ENCODE data around the gene MAGEE2. TPM values are rescaled to one million over a fixed set of nuclear protein-coding genes. Genes with fewer than 3 reads are reported as not detected.

The MAGEE2 gene
- total RNA-seq (2021; fragmentation: NEBNext Ultra II Directional; extraction: Animal tissue kit (Norgen Biotek cat#: 25700)): not detected in 2 replicates
- not detected in 2 replicates for polyA plus RNA-seq (2011; rRNA removed)
- polyA plus RNA-seq (2011; cell fraction: cytosol; rRNA removed): not detected
- not detected for polyA plus RNA-seq (2011; cell fraction: nucleus; rRNA removed)
- 0.08 TPM in 1 of 4 replicates, not detected in the others for polyA plus RNA-seq (2012, experiment 1 of 2)
- not detected for polyA plus RNA-seq (2012, experiment 2 of 2)
- not detected for polyA plus RNA-seq (2013, experiment 1 of 2)
- polyA plus RNA-seq (2013, experiment 2 of 2): not detected
- not detected in 2 replicates for polyA minus RNA-seq (2011; rRNA and poly(A)+ RNA removed)
- not detected for polyA minus RNA-seq (2011; cell fraction: cytosol; rRNA and poly(A)+ RNA removed)
- not detected for polyA minus RNA-seq (2011; cell fraction: nucleus; rRNA and poly(A)+ RNA removed)
- long read RNA-seq, experiment 1: 0 reads
- long read RNA-seq, experiment 2: 0 reads

GRCh38 chrX:75784680-75785491 lies at the start of gene MAGEE2:
MAGEE2 (minus strand) TSS chrX:75785254; CDS start chrX:75785051, 203 bp downstream.
- Histone ChIP-seq H3K9me3 (ENCODE audit: insufficient read depth in 2 of 2, low read depth in 1 of 2, low read length in 1 of 2) (no peaks in the 10 kb centered on the region), H3K4me3 (ENCODE audit: extremely low read depth in 1 of 4, insufficient read depth in 2 of 4, low read depth in 3 of 4, low read length in 4 of 4) (no peak within 1 kb of the TSS), H3K27me3 (replicated peaks in 1 of 4; ENCODE audit: control insufficient read depth in 3 of 4, extremely low read depth in 1 of 4, insufficient read depth in 3 of 4, low read length in 3 of 4) (no peaks in the 10 kb centered on the region), H3K4ac (replicated peaks; ENCODE audit: insufficient read length, low read depth, low read length) (no peak within 1 kb of the TSS), H4K20me1 (replicated peaks in 1 of 2; ENCODE audit: control insufficient read depth in 1 of 2, insufficient read depth in 2 of 2, low read length in 2 of 2) (no peaks in the 10 kb centered on the region), H3K4me2 (ENCODE audit: insufficient read depth in 1 of 2, low read depth in 2 of 2, low read length in 2 of 2) (no peak within 1 kb of the TSS), H2AFZ (ENCODE audit: low read length) (no peak within 1 kb of the TSS), H3K18ac (ENCODE audit: extremely low read depth, low read length) (no peak within 1 kb of the TSS), H3K14ac (ENCODE audit: insufficient read length) (no peak within 1 kb of the TSS), H3K4me1 (replicated peaks in 1 of 4; ENCODE audit: control insufficient read depth in 3 of 4, insufficient read depth in 4 of 4, low read length in 3 of 4) (no peaks in the 10 kb centered on the region), H2BK12ac (ENCODE audit: low read depth, low read length) (no peak within 1 kb of the TSS), H2BK120ac (replicated peaks; ENCODE audit: low read depth, low read length) (no peak within 1 kb of the TSS), H2BK20ac (ENCODE audit: low read length) (no peak within 1 kb of the TSS), H3K9ac (replicated peaks in 1 of 4; ENCODE audit: extremely low read depth in 1 of 4, low read depth in 3 of 4, low read length in 3 of 4) (no peak within 1 kb of the TSS), H4K91ac (replicated peaks; ENCODE audit: insufficient read length, low read length) (no peak within 1 kb of the TSS), H2BK5ac (ENCODE audit: low read depth, low read length) (no peak within 1 kb of the TSS), H2BK15ac (ENCODE audit: low read length) (no peak within 1 kb of the TSS), H3K56ac (replicated peaks; ENCODE audit: insufficient read length, low read depth, low read length) (no peak within 1 kb of the TSS), H4K8ac (ENCODE audit: extremely low read depth, insufficient read depth, low read length) (no peak within 1 kb of the TSS), H4K5ac (ENCODE audit: insufficient read length, low read depth, low read length) (no peak within 1 kb of the TSS), H3K36me3 (ENCODE audit: control insufficient read depth in 2 of 4, insufficient read depth in 4 of 4, low read length in 3 of 4) (no peaks in the 10 kb centered on the region), H2AK5ac (ENCODE audit: low read depth, low read length) (no peak within 1 kb of the TSS), H3K27ac (ENCODE audit: low read depth, low read length) (no peak within 1 kb of the TSS), H3K23ac (ENCODE audit: insufficient read length) (no peak within 1 kb of the TSS), H3K23me2 (ENCODE audit: low read depth, low read length) (no peaks in the 10 kb centered on the region), H3K79me2 (ENCODE audit: control insufficient read depth in 1 of 2, insufficient read depth in 2 of 2, low read length in 2 of 2) (no peaks in the 10 kb centered on the region), H3K79me1 (ENCODE audit: low read depth, low read length) (no peaks in the 10 kb centered on the region)
- WGBS, 2 experiments (ENCODE audit: extremely low coverage in 1 of 2, insufficient coverage in 1 of 2, insufficient read length in 1 of 2, insufficient replicate concordance in 2 of 2, low coverage in 1 of 2, low lambda C conversion rate in 2 of 2, missing lambda C conversion rate in 1 of 2): 95% methylated on average over 17 of the region's 36 CpGs; no CpG with 5 or more reads in 1 of the 2 experiments
- ChIA-PET POLR2A (ENCODE audit: partially characterized antibody) (no interaction called here), CTCF (ENCODE audit: partially characterized antibody) (no interaction called here)
- FAIRE-seq (no peak), DNase-seq (ENCODE audit: low read depth in 1 of 2, low spot score in 2 of 2) (no peak)
- TF ChIP-seq CHD1 (IDR thresholded peaks at IDR 0.05; ENCODE audit: low read depth, low read length): no peak
- TF ChIP-seq CTBP2 (IDR thresholded peaks at IDR 0.05; ENCODE audit: borderline replicate concordance, insufficient read depth, insufficient read length, low read length): no peak
- no peak for TF ChIP-seq SIN3A (conservative IDR thresholded peaks at IDR 0.05 in 1 of 2, IDR thresholded peaks at IDR 0.05 in 1 of 2; ENCODE audit: low read depth in 1 of 2, low read length in 2 of 2)
- TF ChIP-seq PHF8 (conservative IDR thresholded peaks at IDR 0.05; ENCODE audit: low read depth, low read length): no peak
- TF ChIP-seq RAD21 (IDR thresholded peaks at IDR 0.05 in 1 of 2, conservative IDR thresholded peaks at IDR 0.05 in 1 of 2; ENCODE audit: low read depth in 2 of 2, low read length in 2 of 2): peak; percentile 4 to 36; a peak in 2 of 4 replicates
- TF ChIP-seq SP2 (IDR thresholded peaks at IDR 0.05; ENCODE audit: low read length): no peak
- TF ChIP-seq ASH2L (IDR thresholded peaks at IDR 0.05; ENCODE audit: low read length): no peak
